ENCODE results near the gene MGMT.

GRCh38 chr10:129683519-129683918 is 216.5 kb downstream of the MGMT start:
- TF ChIP-seq CTCF (IDR thresholded peaks at IDR 0.05; ENCODE audit: low read length) (no peak), EZH2 (optimal IDR thresholded peaks at IDR 0.05; ENCODE audit: low read depth, low read length) (no peak), EZH2phosphoT487 (IDR thresholded peaks at IDR 0.05; ENCODE audit: low read length) (no peak)
